ENCODE data around the gene ICAM3.

The ICAM3 gene

GRCh38 chr19:10328558-10329429 lies 10.6 kb downstream of the ICAM3 start:
- H3K4me2 ChIP-seq (ENCODE audit: insufficient read depth, low read length): no peak overlapping the region

GRCh38 chr19:10327793-10328192 lies 11.6 kb downstream of the ICAM3 start:
- no peak for ATAC-seq (ENCODE audit: insufficient read depth, low read depth)
- Histone ChIP-seq H3K4me1 (ENCODE audit: insufficient read depth, low read length) (peaks cover 15% of the 10 kb centered on the region), H3K79me2 (ENCODE audit: insufficient read depth, low read length) (peaks cover 60% of the 10 kb centered on the region), H3K4me2 (ENCODE audit: insufficient read depth, low read length) (no peak overlapping the region), H3K36me3 (ENCODE audit: insufficient read depth, low read length) (peaks cover 94% of the 10 kb centered on the region), H3K4me3 (ENCODE audit: low read depth in 1 of 2, low read length in 2 of 2) (no peak overlapping the region), H3K27me3 (ENCODE audit: insufficient read depth, low read length, poor library complexity) (no peaks in the 10 kb centered on the region), H4K20me1 (ENCODE audit: insufficient read depth, low read length) (peaks cover 58% of the 10 kb centered on the region), H2AFZ (ENCODE audit: low read depth, low read length) (no peak overlapping the region), H3K9ac (ENCODE audit: low read depth, low read length) (no peak overlapping the region), H3K27ac (ENCODE audit: low read length) (no peak overlapping the region), H3K9me3 (ENCODE audit: insufficient read depth, low read length, severe bottlenecking) (no peaks in the 10 kb centered on the region)
- TF ChIP-seq EZH2 (IDR thresholded peaks at IDR 0.05; ENCODE audit: borderline replicate concordance, low read depth, low read length, severe bottlenecking): no peak
- TF ChIP-seq CTCF (IDR thresholded peaks at IDR 0.05; ENCODE audit: borderline replicate concordance, extremely low read depth, low read length, poor library complexity, severe bottlenecking): no peak
- DNase-seq: no peak

More at GRCh38 chr19:10328558-10329429, 10.6 kb downstream of the ICAM3 start:
- no peak overlapping the region for H2AFZ ChIP-seq (ENCODE audit: low read depth, low read length)
- peaks cover 64% of the 10 kb centered on the region for H3K79me2 ChIP-seq (ENCODE audit: insufficient read depth, low read length)
- peaks cover 55% of the 10 kb centered on the region for H4K20me1 ChIP-seq (ENCODE audit: insufficient read depth, low read length)
- no peak overlapping the region for H3K27ac ChIP-seq (ENCODE audit: low read length)
- peaks cover 84% of the 10 kb centered on the region for H3K36me3 ChIP-seq (ENCODE audit: insufficient read depth, low read length)
- H3K9ac ChIP-seq (ENCODE audit: low read depth, low read length): no peak overlapping the region
- TF ChIP-seq CTCF (IDR thresholded peaks at IDR 0.05; ENCODE audit: borderline replicate concordance, extremely low read depth, low read length, poor library complexity, severe bottlenecking) (no peak), EZH2 (IDR thresholded peaks at IDR 0.05; ENCODE audit: borderline replicate concordance, low read depth, low read length, severe bottlenecking) (no peak)
- no peaks in the 10 kb centered on the region for H3K9me3 ChIP-seq (ENCODE audit: insufficient read depth, low read length, severe bottlenecking)
- ATAC-seq (ENCODE audit: insufficient read depth, low read depth) (no peak), DNase-seq (no peak)
- no peaks in the 10 kb centered on the region for H3K27me3 ChIP-seq (ENCODE audit: insufficient read depth, low read length, poor library complexity)
- H3K4me1 ChIP-seq (ENCODE audit: insufficient read depth, low read length): peaks cover 17% of the 10 kb centered on the region
- H3K4me3 ChIP-seq (ENCODE audit: low read depth in 1 of 2, low read length in 2 of 2): no peak overlapping the region

GRCh38 chr19:10325732-10326131 lies 13.7 kb downstream of the ICAM3 start:
- no peak for DNase-seq
- Histone ChIP-seq H3K4me1 (ENCODE audit: insufficient read depth, low read length) (no peaks in the 10 kb centered on the region; the same call in 1 of the 2 replicates), H3K9ac (ENCODE audit: low read depth, low read length) (no peak overlapping the region), H3K36me3 (ENCODE audit: insufficient read depth, low read length) (peaks cover 99% of the 10 kb centered on the region), H4K20me1 (ENCODE audit: insufficient read depth, low read length) (peaks cover 46% of the 10 kb centered on the region), H3K27me3 (ENCODE audit: insufficient read depth, low read length, poor library complexity) (no peaks in the 10 kb centered on the region), H3K4me2 (ENCODE audit: insufficient read depth, low read length) (no peak overlapping the region), H3K9me3 (ENCODE audit: insufficient read depth, low read length, severe bottlenecking) (no peaks in the 10 kb centered on the region), H2AFZ (ENCODE audit: low read depth, low read length) (no peak overlapping the region), H3K79me2 (ENCODE audit: insufficient read depth, low read length) (peaks cover 42% of the 10 kb centered on the region), H3K4me3 (ENCODE audit: low read depth in 1 of 2, low read length in 2 of 2) (no peak overlapping the region), H3K27ac (ENCODE audit: low read length) (no peak overlapping the region)
- TF ChIP-seq EZH2 (IDR thresholded peaks at IDR 0.05; ENCODE audit: borderline replicate concordance, low read depth, low read length, severe bottlenecking) (no peak), CTCF (IDR thresholded peaks at IDR 0.05; ENCODE audit: borderline replicate concordance, extremely low read depth, low read length, poor library complexity, severe bottlenecking) (no peak)
- ATAC-seq (ENCODE audit: insufficient read depth, low read depth): no peak

Data from DND-41 (cell line).